ENCODE data around the gene CNPY1. TPM values are rescaled to one million over a fixed set of nuclear protein-coding genes. Genes with fewer than 3 reads are reported as not detected.

Gene CNPY1
- total RNA-seq, 1 donor from 2014 or later = not detected

GRCh38 chr7:155487509-155488482, 58.6 kb downstream of the CNPY1 start:
- DNase-seq (ENCODE audit: extremely low spot score, unreplicated experiment) = no peak
- Mint-ChIP-seq H3K36me3 (no peaks in the 10 kb centered on the region), H3K4me1 (ENCODE audit: unreplicated experiment) (peaks cover 5% of the 10 kb centered on the region), H3K27ac (no peak overlapping the region), H3K27me3 (peaks cover 84% of the 10 kb centered on the region), H3K4me3 (no peak overlapping the region), H3K9me3 (no peaks in the 10 kb centered on the region)
- no peak for TF ChIP-seq CTCF (conservative IDR thresholded peaks at IDR 0.05)

- H3K4me3 Mint-ChIP-seq = no peak overlapping the region
- peaks cover 5% of the 10 kb centered on the region for H3K4me1 Mint-ChIP-seq (ENCODE audit: unreplicated experiment)
- peaks cover 84% of the 10 kb centered on the region for H3K27me3 Mint-ChIP-seq
- peaks cover under 1% of the 10 kb centered on the region for H3K36me3 Mint-ChIP-seq
- no peak overlapping the region for H3K27ac Mint-ChIP-seq
- DNase-seq (ENCODE audit: extremely low spot score, unreplicated experiment) = no peak
- TF ChIP-seq CTCF (conservative IDR thresholded peaks at IDR 0.05) = no peak
- no peaks in the 10 kb centered on the region for H3K9me3 Mint-ChIP-seq
Observed at GRCh38 chr7:155486783-155487508, 59.4 kb downstream of the CNPY1 start.

- no peaks in the 10 kb centered on the region for H3K4me1 Mint-ChIP-seq (ENCODE audit: unreplicated experiment)
- no peak for TF ChIP-seq CTCF (conservative IDR thresholded peaks at IDR 0.05)
- H3K4me3 Mint-ChIP-seq = no peak overlapping the region
- peaks cover 3% of the 10 kb centered on the region for H3K36me3 Mint-ChIP-seq
- no peaks in the 10 kb centered on the region for H3K9me3 Mint-ChIP-seq
- peaks cover 80% of the 10 kb centered on the region for H3K27me3 Mint-ChIP-seq
- no peak overlapping the region for H3K27ac Mint-ChIP-seq
- peak; percentile 62 for DNase-seq (ENCODE audit: extremely low spot score, unreplicated experiment)
Observed at GRCh38 chr7:155484483-155485399, 61.6 kb downstream of the CNPY1 start.

- peak; percentile 58 for DNase-seq (ENCODE audit: extremely low spot score, unreplicated experiment)
- no peak overlapping the region for H3K27ac Mint-ChIP-seq
- H3K27me3 Mint-ChIP-seq = peaks cover 77% of the 10 kb centered on the region
- peaks cover 3% of the 10 kb centered on the region for H3K36me3 Mint-ChIP-seq
- H3K4me1 Mint-ChIP-seq (ENCODE audit: unreplicated experiment) = no peaks in the 10 kb centered on the region
- H3K9me3 Mint-ChIP-seq = no peaks in the 10 kb centered on the region
- no peak overlapping the region for H3K4me3 Mint-ChIP-seq
- no peak for TF ChIP-seq CTCF (conservative IDR thresholded peaks at IDR 0.05)
Observed at GRCh38 chr7:155483868-155484325, 62.5 kb downstream of the CNPY1 start.

- no peak for DNase-seq (ENCODE audit: extremely low spot score, unreplicated experiment)
- H3K4me3 Mint-ChIP-seq = no peak overlapping the region
- no peaks in the 10 kb centered on the region for H3K4me1 Mint-ChIP-seq (ENCODE audit: unreplicated experiment)
- no peak for TF ChIP-seq CTCF (conservative IDR thresholded peaks at IDR 0.05)
- no peaks in the 10 kb centered on the region for H3K9me3 Mint-ChIP-seq
- H3K27ac Mint-ChIP-seq = no peak overlapping the region
- peaks cover 81% of the 10 kb centered on the region for H3K27me3 Mint-ChIP-seq
- peaks cover 3% of the 10 kb centered on the region for H3K36me3 Mint-ChIP-seq
Observed at GRCh38 chr7:155483245-155483644, 63.1 kb downstream of the CNPY1 start.
